HFFc6 (cell line): ENCODE measurements around the gene CREB5. TPM values are rescaled to one million over a fixed set of nuclear protein-coding genes. Genes with fewer than 3 reads are reported as not detected.

Experiments
- DNase-seq: peaks from one replicate; pipeline ENCODE4 v3.0.0-alpha.2; 2018
- H3K27ac Mint-ChIP-seq: 2 replicates; pipeline ENCODE4 v1.8.0; 2020; ENCODE audit warnings: mild to moderate bottlenecking, mixed read lengths
- H3K27me3 Mint-ChIP-seq: 2 replicates; pipeline ENCODE4 v1.8.0; 2021; ENCODE audit warnings: mild to moderate bottlenecking, moderate library complexity, mixed read lengths; ENCODE audit not compliant: insufficient read depth
- H3K36me3 Mint-ChIP-seq: 2 replicates; pipeline ENCODE4 v1.8.0; 2021; ENCODE audit warnings: low read depth, mixed read lengths
- H3K4me1 Mint-ChIP-seq: 2 replicates; pipeline ENCODE4 v1.8.0; 2020; ENCODE audit warnings: low read depth, mixed read lengths
- H3K4me3 Mint-ChIP-seq: 2 replicates; pipeline ENCODE4 v1.8.0; 2020; ENCODE audit warnings: mild to moderate bottlenecking, moderate library complexity, mixed read lengths
- H3K9me3 Mint-ChIP-seq: 2 replicates; pipeline ENCODE4 v1.8.0; 2020; ENCODE audit warnings: mild to moderate bottlenecking, mixed read lengths
- total RNA-seq, 6 experiments: library from RNA; stranded (reverse); fragmentation: NEBNext Ultra II Directional; extraction: Animal tissue kit (Norgen Biotek cat#: 25700); gene quantifications; 2 replicates in 1 of 6; 3 replicates in 5 of 6; pipeline ENCODE4 v1.2.3, GENCODE V29; 2021
- TF ChIP-seq, protein P1 (sequence below): fragments of 200-600 bp; sonication (generic); IDR thresholded peaks from 2 replicates; pipeline ENCODE4 v1.5.0; 2021; ENCODE audit warnings: antibody characterized with exemption, mild to moderate bottlenecking

CREB5 gene
- total RNA-seq, 6 experiments from 2014 or later: 0.60 to 0.90 (median 0.79) TPM

DNA sequence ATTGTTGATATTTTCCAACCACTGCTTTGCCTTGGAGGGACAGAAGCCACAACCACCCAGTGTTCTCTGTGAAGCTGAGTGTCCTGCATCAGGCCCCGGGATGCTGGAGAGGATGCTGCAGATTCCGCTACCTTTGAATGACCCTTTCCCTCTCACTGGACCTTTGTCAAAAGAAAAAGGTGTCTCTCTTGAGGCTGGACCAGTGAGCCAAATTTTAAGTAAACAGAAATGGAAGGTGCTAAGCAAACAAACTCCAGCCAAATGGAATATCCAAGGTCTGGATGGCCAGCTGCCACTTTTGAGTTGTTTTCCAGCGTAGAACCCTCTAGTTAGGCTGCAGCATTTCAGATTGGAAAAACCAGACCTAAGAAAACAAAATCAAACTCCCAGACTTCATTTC lies 400.3 kb downstream of the CREB5 start:
- Mint-ChIP-seq H3K9me3 (no peaks in the 10 kb centered on the region; the same call in 1 of the 2 replicates), H3K27ac (no peak overlapping the region), H3K36me3 (no peaks in the 10 kb centered on the region), H3K4me1 (no peaks in the 10 kb centered on the region), H3K4me3 (no peak overlapping the region), H3K27me3 (no peaks in the 10 kb centered on the region; the same call in 1 of the 2 replicates)
- DNase-seq: no peak
- TF ChIP-seq, protein P1, sequence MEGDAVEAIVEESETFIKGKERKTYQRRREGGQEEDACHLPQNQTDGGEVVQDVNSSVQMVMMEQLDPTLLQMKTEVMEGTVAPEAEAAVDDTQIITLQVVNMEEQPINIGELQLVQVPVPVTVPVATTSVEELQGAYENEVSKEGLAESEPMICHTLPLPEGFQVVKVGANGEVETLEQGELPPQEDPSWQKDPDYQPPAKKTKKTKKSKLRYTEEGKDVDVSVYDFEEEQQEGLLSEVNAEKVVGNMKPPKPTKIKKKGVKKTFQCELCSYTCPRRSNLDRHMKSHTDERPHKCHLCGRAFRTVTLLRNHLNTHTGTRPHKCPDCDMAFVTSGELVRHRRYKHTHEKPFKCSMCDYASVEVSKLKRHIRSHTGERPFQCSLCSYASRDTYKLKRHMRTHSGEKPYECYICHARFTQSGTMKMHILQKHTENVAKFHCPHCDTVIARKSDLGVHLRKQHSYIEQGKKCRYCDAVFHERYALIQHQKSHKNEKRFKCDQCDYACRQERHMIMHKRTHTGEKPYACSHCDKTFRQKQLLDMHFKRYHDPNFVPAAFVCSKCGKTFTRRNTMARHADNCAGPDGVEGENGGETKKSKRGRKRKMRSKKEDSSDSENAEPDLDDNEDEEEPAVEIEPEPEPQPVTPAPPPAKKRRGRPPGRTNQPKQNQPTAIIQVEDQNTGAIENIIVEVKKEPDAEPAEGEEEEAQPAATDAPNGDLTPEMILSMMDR: no peak

DNA sequence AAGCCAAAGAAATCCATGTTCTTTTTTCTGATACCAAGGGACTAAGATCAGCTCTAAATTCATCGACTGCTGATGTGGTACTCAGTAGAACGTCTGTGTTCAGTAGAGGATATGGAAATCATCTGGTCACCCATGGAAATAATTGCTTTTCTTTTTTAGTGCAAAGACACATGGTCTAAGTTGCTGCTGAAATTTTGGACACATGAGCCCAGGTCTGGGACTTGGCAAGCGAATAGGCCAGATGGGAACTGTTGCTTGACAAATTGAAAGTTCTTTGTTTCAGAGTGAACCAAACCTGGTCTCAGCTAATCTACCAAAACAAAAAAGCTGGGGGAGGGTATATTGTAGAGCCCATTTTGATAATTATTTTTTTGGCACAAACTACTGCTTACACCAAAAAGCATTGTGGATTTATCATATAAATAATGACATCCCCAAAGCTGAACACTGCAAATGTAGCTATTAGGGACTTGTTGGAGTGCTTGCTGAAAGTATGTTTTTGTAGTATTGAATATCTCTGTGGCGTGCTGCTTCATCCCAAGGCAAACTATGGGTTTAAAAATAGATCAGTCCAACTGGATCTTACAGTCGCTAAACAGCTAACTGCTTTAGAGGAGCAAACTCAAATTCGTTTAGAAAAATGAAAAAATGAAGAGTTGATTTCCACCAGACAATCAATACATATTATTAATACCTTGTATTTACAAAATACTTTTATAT lies 401.1 kb downstream of the CREB5 start:
- Mint-ChIP-seq H3K27me3 (no peaks in the 10 kb centered on the region; the same call in 1 of the 2 replicates), H3K36me3 (no peaks in the 10 kb centered on the region), H3K4me3 (no peak overlapping the region), H3K4me1 (no peaks in the 10 kb centered on the region), H3K27ac (no peak overlapping the region), H3K9me3 (no peaks in the 10 kb centered on the region; the same call in 1 of the 2 replicates)
- no peak for DNase-seq
- TF ChIP-seq, protein P1: no peak

DNA sequence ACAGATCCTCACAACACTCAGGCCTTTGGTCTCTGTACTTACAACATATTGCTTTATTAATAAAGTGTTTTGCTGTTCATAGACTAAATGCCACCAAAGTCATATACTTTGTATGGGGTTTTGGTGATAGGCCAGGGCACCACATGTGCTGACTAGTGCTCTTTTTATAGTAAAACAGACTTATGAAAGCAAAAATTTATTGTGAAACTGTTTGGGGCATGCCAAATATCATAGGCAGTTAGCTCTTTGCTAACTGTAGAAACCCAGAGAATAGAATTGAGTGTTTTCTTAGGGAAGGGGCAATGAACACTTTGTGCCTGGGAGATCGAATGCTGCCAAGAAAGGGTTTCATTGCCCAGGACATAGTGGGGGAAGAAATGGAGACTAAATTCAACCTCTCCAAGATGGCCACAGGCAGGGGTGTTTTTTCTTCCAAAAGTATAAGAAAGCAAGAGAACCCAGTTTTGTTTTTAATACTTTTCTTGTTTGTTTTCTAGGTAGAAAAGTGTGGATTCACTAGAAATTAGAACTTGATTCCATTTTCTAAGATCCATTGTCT lies 403.1 kb downstream of the CREB5 start:
- no peaks in the 10 kb centered on the region; the same call in 1 of the 2 replicates for H3K9me3 Mint-ChIP-seq
- DNase-seq: no peak

DNA sequence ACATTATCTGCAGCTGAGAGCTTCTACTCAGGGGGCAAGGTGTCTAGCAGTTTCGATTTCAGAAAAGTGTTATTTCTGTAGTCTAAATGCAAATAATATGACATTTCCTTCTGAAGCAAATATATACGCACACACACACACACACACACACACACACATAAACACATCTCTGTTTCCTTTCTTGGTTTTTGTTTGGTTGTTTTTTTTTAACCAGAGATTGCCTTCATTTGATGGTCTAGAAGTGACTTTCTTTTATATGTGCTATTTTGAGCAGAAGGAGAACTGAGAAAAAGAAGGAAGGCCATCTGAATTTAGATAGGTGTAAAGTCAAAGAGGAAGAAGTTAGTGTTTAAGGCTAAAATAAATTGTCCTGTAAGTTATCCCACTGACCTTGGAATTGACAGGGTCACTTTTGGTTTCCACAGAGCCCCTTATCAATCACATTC lies 403.6 kb downstream of the CREB5 start:
- Mint-ChIP-seq H3K4me1 (no peaks in the 10 kb centered on the region), H3K9me3 (no peaks in the 10 kb centered on the region; the same call in 1 of the 2 replicates), H3K4me3 (no peak overlapping the region), H3K36me3 (no peaks in the 10 kb centered on the region), H3K27me3 (no peaks in the 10 kb centered on the region; the same call in 1 of the 2 replicates), H3K27ac (no peak overlapping the region)
- DNase-seq: no peak
- TF ChIP-seq, protein P1: no peak

More for the DNA sequence above, 403.1 kb downstream of the CREB5 start:
- Mint-ChIP-seq H3K27me3 (no peaks in the 10 kb centered on the region; the same call in 1 of the 2 replicates), H3K27ac (no peak overlapping the region), H3K36me3 (no peaks in the 10 kb centered on the region), H3K4me1 (no peaks in the 10 kb centered on the region), H3K4me3 (no peak overlapping the region)
- TF ChIP-seq, protein P1: no peak

DNA sequence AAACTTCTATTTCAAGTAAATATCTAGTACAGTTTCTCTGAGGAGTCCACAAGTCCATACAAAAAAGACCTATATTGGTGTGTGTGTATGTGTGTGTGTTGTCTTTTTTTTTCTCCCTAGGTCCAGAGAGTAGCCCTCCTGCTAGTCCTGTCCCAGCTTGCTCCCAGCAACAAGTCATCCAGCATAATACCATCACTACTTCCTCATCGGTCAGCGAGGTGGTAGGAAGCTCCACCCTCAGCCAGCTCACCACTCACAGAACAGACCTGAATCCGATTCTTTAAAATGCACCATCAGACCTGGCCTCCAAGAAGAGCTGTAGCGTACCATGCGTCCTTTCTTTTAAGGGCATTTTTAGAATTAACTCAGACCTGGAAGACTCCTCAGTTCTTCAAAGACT lies 406.7 kb downstream of the CREB5 start:
- Mint-ChIP-seq H3K27ac (no peak overlapping the region), H3K9me3 (no peaks in the 10 kb centered on the region; the same call in 1 of the 2 replicates), H3K36me3 (no peaks in the 10 kb centered on the region), H3K27me3 (no peaks in the 10 kb centered on the region; the same call in 1 of the 2 replicates), H3K4me1 (no peaks in the 10 kb centered on the region), H3K4me3 (no peak overlapping the region)
- no peak for DNase-seq
- TF ChIP-seq, protein P1: no peak
